Stimulated activated CD4-positive, alpha-beta T cell treated with anti-CD3 and anti-CD28 coated beads, Interleukin-15, amount 100 ng/mL, for 24 hours (primary cell): Measurements from ENCODE around the gene HAND2.

ENCODE experiments used
- DNase-seq: peaks from one replicate; pipeline ENCODE4 v3.0.0-alpha.2; 2020

Gene HAND2

GRCh38 chr4:173500841-173501591 is 29.0 kb downstream of the HAND2 start:
- peak; percentile 50 for DNase-seq

- DNase-seq, result no peak
Measured at GRCh38 chr4:173499658-173500535, 30.1 kb downstream of the HAND2 start.

- DNase-seq, result no peak
Measured at GRCh38 chr4:173498771-173499170, 31.3 kb downstream of the HAND2 start.

- no peak for DNase-seq
Measured at GRCh38 chr4:173498023-173498422, 32.0 kb downstream of the HAND2 start.

GRCh38 chr4:173494013-173494970 is 35.7 kb downstream of the HAND2 start:
- DNase-seq, result peak; percentile 69

GRCh38 chr4:173493041-173493440 is 37.0 kb downstream of the HAND2 start:
- no peak for DNase-seq

GRCh38 chr4:173492315-173492714 is 37.7 kb downstream of the HAND2 start:
- no peak for DNase-seq

GRCh38 chr4:173490817-173491528 is 39.1 kb downstream of the HAND2 start:
- DNase-seq, result no peak

GRCh38 chr4:173490256-173490655 is 39.8 kb downstream of the HAND2 start:
- DNase-seq, result no peak

- DNase-seq, result no peak
Measured at GRCh38 chr4:173489514-173489913, 40.5 kb downstream of the HAND2 start.

GRCh38 chr4:173488656-173489055 is 41.4 kb downstream of the HAND2 start:
- DNase-seq, result no peak

GRCh38 chr4:173488074-173488473 is 42.0 kb downstream of the HAND2 start:
- no peak for DNase-seq

GRCh38 chr4:173486714-173487392 is 43.2 kb downstream of the HAND2 start:
- DNase-seq, result no peak

- DNase-seq, result no peak
Measured at GRCh38 chr4:173485164-173485563, 44.9 kb downstream of the HAND2 start.

GRCh38 chr4:173482330-173482931 is 47.6 kb downstream of the HAND2 start:
- DNase-seq, result no peak

- DNase-seq, result no peak
Measured at GRCh38 chr4:173478913-173479283, 51.1 kb downstream of the HAND2 start.

GRCh38 chr4:173478201-173478912 is 51.7 kb downstream of the HAND2 start:
- no peak for DNase-seq

GRCh38 chr4:173477016-173477415 is 53.0 kb downstream of the HAND2 start:
- DNase-seq, result no peak
